MM.1S (cell line): ENCODE data around the gene MXRA7.
"Not testable (repeated sequence)": the region's sequence is repeated elsewhere in the genome, so short reads cannot be mapped to it uniquely, and the experiment has no call there.

Experiments used
- DNase-seq: peaks from one replicate; pipeline ENCODE4 v3.0.0-alpha.2; 2015
- H2AFZ ChIP-seq: fragments of 300-600 bp; sonication (generic); 2 replicates; pipeline ENCODE4 v1.6.0; 2016; ENCODE audit warnings: antibody characterized with exemption, low read length
- H3F3A ChIP-seq: fragments of 300-600 bp; sonication (generic); 2 replicates; pipeline ENCODE4 v1.6.1; 2016; ENCODE audit warnings: mild to moderate bottlenecking, antibody characterized with exemption, low read length, moderate library complexity, mixed read lengths; ENCODE audit not compliant: insufficient read depth
- H3K27ac ChIP-seq: fragments of 300-600 bp; sonication (generic); 2 replicates; pipeline ENCODE4 v1.5.1; 2016; ENCODE audit warnings: mild to moderate bottlenecking, low read length
- H3K27me3 ChIP-seq: fragments of 300-600 bp; sonication (generic); replicated peaks from 2 replicates; pipeline ENCODE4 v1.6.0; 2016; ENCODE audit warnings: low read length; ENCODE audit not compliant: insufficient read depth
- H3K36me3 ChIP-seq: fragments of 300-600 bp; sonication (generic); replicated peaks from 2 replicates; pipeline ENCODE4 v1.6.1; 2016; ENCODE audit warnings: mild to moderate bottlenecking, low read length, mixed read lengths; ENCODE audit not compliant: insufficient read depth
- H3K4me1 ChIP-seq: fragments of 300-600 bp; sonication (generic); 2 replicates; pipeline ENCODE4 v1.6.1; 2016; ENCODE audit warnings: low read length, mixed read lengths
- H3K4me2 ChIP-seq: fragments of 300-600 bp; sonication (generic); 2 replicates; pipeline ENCODE4 v1.6.0; 2016; ENCODE audit warnings: low read depth, low read length
- H3K4me3 ChIP-seq: fragments of 300-600 bp; sonication (generic); 2 replicates; pipeline ENCODE4 v1.5.1; 2016; ENCODE audit warnings: low read length, mixed read lengths
- H3K79me2 ChIP-seq: fragments of 300-600 bp; sonication (generic); 2 replicates; pipeline ENCODE4 v1.6.1; 2016; ENCODE audit warnings: mixed run types, low read length, mixed read lengths
- H3K9ac ChIP-seq: fragments of 300-600 bp; sonication (generic); 2 replicates; pipeline ENCODE4 v1.6.1; 2016; ENCODE audit warnings: low read length, mixed read lengths
- H3K9me2 ChIP-seq: fragments of 300-600 bp; sonication (generic); replicated peaks from 2 replicates; pipeline ENCODE4 v1.6.1; 2016; ENCODE audit warnings: mild to moderate bottlenecking, low read length, mixed read lengths; ENCODE audit not compliant: insufficient read depth
- H3K9me3 ChIP-seq: fragments of 300-600 bp; sonication (generic); replicated peaks from 2 replicates; pipeline ENCODE4 v1.6.1; 2016; ENCODE audit warnings: mild to moderate bottlenecking, low read length, mixed read lengths; ENCODE audit not compliant: insufficient read depth
- H4K20me1 ChIP-seq: fragments of 300-600 bp; sonication (generic); 2 replicates; pipeline ENCODE4 v1.6.1; 2016; ENCODE audit warnings: mild to moderate bottlenecking, low read length, moderate library complexity, mixed read lengths; ENCODE audit not compliant: insufficient read depth
- EZH2 ChIP-seq: fragments of 300-600 bp; sonication (generic); optimal IDR thresholded peaks from 2 replicates; pipeline ENCODE3; 2017; ENCODE audit warnings: low read depth, mild to moderate bottlenecking, antibody characterized with exemption, low read length, mixed read lengths
- EZH2phosphoT487 ChIP-seq: fragments of 300-600 bp; sonication (generic); IDR thresholded peaks from 2 replicates; pipeline ENCODE4 v1.6.1; 2018; ENCODE audit warnings: antibody characterized with exemption, low read length
- TF ChIP-seq, protein P1 (sequence below): fragments of 300-600 bp; sonication (generic); IDR thresholded peaks from 2 replicates; pipeline ENCODE4 v1.5.1; 2016; ENCODE audit warnings: antibody characterized with exemption, low read length, mixed read lengths

Gene MXRA7

DNA sequence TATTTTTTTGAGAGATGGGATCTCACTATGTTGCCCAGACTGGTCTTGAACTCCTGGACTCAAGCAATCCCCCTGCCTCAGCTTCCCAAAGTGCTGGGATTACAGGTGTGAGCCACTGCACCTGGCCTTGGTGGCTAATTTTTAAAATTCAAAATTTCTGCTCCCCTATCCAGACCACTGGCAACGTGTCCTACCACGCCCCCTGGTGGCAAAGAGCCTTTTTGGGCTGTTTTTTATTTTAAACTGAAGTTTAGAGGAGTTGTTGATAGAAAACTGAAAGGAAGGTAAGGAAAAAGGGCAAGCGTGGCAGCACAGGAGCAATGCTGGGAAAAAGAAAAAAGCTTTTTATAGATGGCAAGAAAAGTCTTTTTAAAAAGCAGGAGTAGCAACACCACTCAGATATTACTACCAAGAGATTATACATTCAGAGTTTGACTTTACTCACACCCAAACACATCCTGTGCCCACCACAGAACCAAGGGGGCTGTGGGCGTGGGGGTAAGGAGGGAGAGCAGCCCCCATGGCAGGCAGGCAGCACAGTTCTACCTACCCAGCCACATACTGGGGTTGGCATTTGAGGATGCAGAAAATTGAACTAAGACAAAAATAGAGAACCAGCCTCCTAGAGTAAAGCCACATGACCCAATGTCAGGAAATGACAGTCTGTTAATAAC is 4.2 kb upstream of the MXRA7 start:
- Histone ChIP-seq H3K27me3 (no peaks in the 10 kb centered on the region), H3K79me2 (peaks cover 27% of the 10 kb centered on the region), H2AFZ (no peak overlapping the region; the same call in 1 of the 2 replicates), H3K9me3 (no peaks in the 10 kb centered on the region), H3K9me2 (no peaks in the 10 kb centered on the region), H3K27ac (peak overlapping the region; percentile 80), H3K36me3 (peaks cover 3% of the 10 kb centered on the region; the same call in 1 of the 2 replicates), H3F3A (peaks cover 29% of the 10 kb centered on the region), H3K4me1 (peaks cover 23% of the 10 kb centered on the region), H4K20me1 (no peaks in the 10 kb centered on the region), H3K4me2 (peak overlapping the region; percentile 82), H3K9ac (peak overlapping the region; percentile 50; the same call in 1 of the 2 replicates), H3K4me3 (peak overlapping the region; percentile 26)
- DNase-seq: peak; percentile 81
- TF ChIP-seq, protein P1, sequence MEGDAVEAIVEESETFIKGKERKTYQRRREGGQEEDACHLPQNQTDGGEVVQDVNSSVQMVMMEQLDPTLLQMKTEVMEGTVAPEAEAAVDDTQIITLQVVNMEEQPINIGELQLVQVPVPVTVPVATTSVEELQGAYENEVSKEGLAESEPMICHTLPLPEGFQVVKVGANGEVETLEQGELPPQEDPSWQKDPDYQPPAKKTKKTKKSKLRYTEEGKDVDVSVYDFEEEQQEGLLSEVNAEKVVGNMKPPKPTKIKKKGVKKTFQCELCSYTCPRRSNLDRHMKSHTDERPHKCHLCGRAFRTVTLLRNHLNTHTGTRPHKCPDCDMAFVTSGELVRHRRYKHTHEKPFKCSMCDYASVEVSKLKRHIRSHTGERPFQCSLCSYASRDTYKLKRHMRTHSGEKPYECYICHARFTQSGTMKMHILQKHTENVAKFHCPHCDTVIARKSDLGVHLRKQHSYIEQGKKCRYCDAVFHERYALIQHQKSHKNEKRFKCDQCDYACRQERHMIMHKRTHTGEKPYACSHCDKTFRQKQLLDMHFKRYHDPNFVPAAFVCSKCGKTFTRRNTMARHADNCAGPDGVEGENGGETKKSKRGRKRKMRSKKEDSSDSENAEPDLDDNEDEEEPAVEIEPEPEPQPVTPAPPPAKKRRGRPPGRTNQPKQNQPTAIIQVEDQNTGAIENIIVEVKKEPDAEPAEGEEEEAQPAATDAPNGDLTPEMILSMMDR: peak; percentile 74
- TF ChIP-seq EZH2phosphoT487 (no peak), EZH2 (no peak)

DNA sequence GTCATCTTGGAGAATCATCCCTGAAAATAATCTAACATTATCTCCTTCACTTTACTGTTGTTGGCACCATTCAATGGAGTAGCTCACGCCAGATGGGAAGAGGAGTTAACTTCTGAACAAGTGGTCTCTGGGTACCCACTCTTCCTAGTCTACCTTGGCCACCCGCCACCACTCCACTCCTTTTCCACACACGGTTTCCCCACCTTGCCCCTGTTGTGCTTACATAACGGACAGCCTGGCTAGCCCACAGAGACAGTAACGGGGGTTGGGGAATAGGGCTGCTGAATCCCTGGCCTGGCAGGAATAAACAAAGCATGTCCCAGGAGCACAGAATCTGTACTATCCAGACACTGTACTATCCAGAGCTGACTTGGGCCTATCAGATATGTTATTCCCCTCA is 3.6 kb upstream of the MXRA7 start:
- TF ChIP-seq EZH2 (no peak), EZH2phosphoT487 (no peak)
- TF ChIP-seq, protein P1: no peak
- H3K4me1 ChIP-seq: peaks cover 23% of the 10 kb centered on the region
- no peak overlapping the region for H3K9ac ChIP-seq
- no peaks in the 10 kb centered on the region for H4K20me1 ChIP-seq
- no peak for DNase-seq
- H3K4me3 ChIP-seq: no peak overlapping the region
- 0 out of 2 replicates have a peak, but pooled peaks cover 5% of the 10 kb centered on the region for H3K27me3 ChIP-seq
- peaks cover 3% of the 10 kb centered on the region; the same call in 1 of the 2 replicates for H3K36me3 ChIP-seq
- no peaks in the 10 kb centered on the region for H3K9me3 ChIP-seq
- no peak overlapping the region for H2AFZ ChIP-seq
- H3K27ac ChIP-seq: no peak overlapping the region
- no peaks in the 10 kb centered on the region for H3K9me2 ChIP-seq
- no peak overlapping the region for H3K4me2 ChIP-seq
- peaks cover 29% of the 10 kb centered on the region for H3F3A ChIP-seq
- H3K79me2 ChIP-seq: peaks cover 24% of the 10 kb centered on the region

DNA sequence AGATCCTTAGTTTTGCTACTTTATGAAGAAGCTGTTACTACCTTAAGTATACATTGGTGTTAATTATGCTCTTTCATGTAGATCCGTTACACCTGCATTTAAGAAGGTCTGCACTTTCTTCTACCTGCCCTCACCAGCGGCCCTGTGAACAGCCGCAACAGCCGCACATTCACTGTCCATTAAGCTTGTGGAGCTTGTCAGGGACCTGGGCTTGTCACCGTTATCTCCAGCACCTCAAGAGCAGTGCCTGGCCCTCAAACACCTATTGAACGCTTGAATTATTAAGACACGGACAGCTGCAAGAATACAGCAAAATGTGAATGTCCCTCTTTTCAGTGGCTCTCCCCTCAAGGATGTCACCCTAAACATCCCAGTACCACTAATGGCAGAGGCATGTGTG is 3.0 kb upstream of the MXRA7 start:
- Histone ChIP-seq H3K4me1 (peaks cover 23% of the 10 kb centered on the region), H3K9ac (no peak overlapping the region), H3F3A (peaks cover 29% of the 10 kb centered on the region), H3K4me3 (no peak overlapping the region), H3K36me3 (peaks cover 3% of the 10 kb centered on the region; the same call in 1 of the 2 replicates), H3K9me2 (no peaks in the 10 kb centered on the region), H2AFZ (no peak overlapping the region), H3K79me2 (peaks cover 20% of the 10 kb centered on the region), H3K27ac (no peak overlapping the region), H3K27me3 (0 out of 2 replicates have a peak, but pooled peaks cover 5% of the 10 kb centered on the region), H3K4me2 (no peak overlapping the region), H3K9me3 (no peaks in the 10 kb centered on the region), H4K20me1 (no peaks in the 10 kb centered on the region)
- no peak for TF ChIP-seq EZH2
- TF ChIP-seq EZH2phosphoT487: no peak
- no peak for DNase-seq

DNA sequence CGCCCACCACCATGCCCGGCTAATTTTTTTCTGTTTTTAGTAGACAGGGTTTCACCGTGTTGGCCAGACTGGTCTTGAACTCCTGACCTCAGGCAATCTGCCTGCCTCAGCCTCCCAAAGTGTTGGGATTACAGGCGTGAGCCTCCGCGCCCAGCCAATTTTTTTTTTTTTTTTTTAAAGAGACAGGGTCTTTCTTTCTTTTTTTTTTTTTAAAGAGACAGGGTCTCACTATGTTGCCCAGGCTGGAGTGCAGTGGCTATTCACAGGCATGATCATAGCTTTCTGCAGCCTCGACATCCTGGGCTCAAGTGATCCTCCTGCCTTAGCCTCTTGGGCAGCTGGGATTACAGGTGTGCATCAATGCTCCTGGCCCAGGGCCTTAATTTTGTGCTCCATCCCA is 1.6 kb upstream of the MXRA7 start:
- peaks cover 15% of the 10 kb centered on the region for H3K79me2 ChIP-seq
- H3K4me1 ChIP-seq: peaks cover 23% of the 10 kb centered on the region
- H3F3A ChIP-seq: peaks cover 29% of the 10 kb centered on the region
- not testable (repeated sequence) for DNase-seq, H3K9me2 ChIP-seq, H3K9ac ChIP-seq, H3K36me3 ChIP-seq, H3K27me3 ChIP-seq, H3K27ac ChIP-seq, H4K20me1 ChIP-seq, H3K9me3 ChIP-seq, H2AFZ ChIP-seq, H3K4me2 ChIP-seq, H3K4me3 ChIP-seq

DNA sequence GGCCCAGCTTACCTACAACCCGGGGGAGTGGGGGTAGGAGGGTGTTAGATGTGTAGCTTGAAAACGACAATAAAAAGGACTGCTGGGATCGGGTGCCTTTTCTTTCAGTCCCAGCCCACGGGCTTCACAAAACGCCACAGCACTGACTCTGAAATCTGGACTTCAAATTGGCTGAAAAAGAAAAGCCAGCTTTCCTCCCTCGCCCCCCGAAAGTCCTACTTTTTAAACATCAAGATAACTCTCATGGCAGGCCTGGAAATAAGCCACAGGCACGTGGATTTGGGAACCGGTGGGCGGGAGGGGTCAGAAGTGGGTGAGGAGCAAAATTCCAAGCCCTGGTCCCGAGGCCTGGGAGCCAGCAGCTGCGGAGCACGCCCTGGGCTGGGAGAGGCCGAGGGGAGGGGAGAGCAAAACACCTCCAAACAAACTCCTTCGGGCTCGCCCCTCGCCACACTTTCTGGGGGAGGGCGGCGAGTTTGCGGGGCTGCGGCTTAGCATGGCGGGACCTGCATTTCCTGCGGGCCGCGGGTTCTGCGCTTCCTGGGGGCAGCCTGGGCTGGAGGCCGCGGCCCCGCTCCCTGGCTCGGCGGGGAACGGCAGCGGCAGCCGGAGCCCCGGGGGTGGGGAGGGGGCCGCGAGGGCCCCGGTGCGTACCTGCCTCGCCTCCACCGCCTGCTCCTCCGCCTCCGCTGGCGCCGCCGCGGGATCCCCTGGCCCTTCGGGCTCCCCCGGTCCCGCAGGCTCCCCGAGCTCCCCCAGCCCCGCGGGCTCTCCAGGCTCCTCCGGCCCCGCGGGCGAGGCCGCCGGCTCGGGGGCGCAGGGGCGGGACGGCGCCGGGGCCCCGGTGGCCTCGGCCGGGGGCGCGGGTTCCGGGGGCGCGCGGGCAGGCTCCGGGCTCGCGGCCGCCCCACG is 558 bp downstream of the MXRA7 start:
- H4K20me1 ChIP-seq, H3K9ac ChIP-seq, H3K27ac ChIP-seq, H2AFZ ChIP-seq, H3K4me1 ChIP-seq, H3K9me2 ChIP-seq, DNase-seq, H3K36me3 ChIP-seq, H3K27me3 ChIP-seq, H3K9me3 ChIP-seq, H3F3A ChIP-seq: not testable (repeated sequence)
- Histone ChIP-seq H3K4me3 (peak overlapping the region; percentile 14; the same call in 1 of the 2 replicates), H3K4me2 (peak overlapping the region; percentile 12; the same call in 1 of the 2 replicates), H3K79me2 (peaks cover 12% of the 10 kb centered on the region)
